HG02981 (cell line): ENCODE results near the gene QRICH1.
"Not testable (repeated sequence)": the region's sequence is repeated elsewhere in the genome, so short reads cannot be mapped to it uniquely, and the experiment has no call there.

Experiments
- ATAC-seq: cut with Tn5 transposase; IDR thresholded peaks from one replicate; pipeline ENCODE4 v1.9.1; 2021; ENCODE audit warnings: mild to moderate bottlenecking, moderate library complexity; ENCODE audit not compliant: unreplicated experiment

The QRICH1 gene

DNA sequence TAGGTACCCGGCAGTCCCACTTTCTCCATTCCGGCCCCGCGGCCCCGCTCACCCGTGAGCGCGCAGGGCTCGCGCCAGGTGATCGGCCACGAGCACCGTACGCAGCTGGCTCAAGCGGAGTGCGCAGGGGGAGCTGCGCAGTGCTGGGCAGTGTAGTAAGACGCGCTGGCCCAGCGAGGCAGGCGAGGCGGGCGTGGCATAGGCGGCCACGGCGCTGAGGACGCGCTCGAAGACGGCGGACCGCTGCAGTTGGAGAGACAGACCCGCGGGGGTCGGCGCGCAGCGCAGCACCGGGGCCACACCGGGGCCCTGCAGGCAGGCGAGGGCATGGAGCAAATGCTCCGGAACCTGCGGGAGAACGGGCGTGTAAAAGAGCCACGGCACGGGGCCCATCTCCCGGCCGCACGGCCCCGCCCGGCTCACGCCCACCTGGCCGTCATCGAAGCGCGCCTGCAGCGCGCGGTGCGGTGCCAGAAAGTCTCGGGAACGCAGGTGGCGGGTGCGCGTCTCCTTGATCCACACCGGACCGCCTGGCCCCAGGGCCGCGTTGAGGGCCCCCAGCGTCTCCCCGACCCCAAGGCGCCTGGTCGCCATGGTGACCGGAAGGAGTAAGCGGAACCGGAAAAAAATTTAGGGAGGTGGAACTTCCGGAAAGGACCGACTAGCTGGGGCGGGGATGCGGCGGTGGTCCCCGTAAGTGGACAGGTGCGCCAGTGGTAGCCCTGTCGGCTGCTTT is 75.7 kb downstream of the QRICH1 start, which contains the start of gene DALRD3:
Gene DALRD3, minus strand, starts transcription at position 610 of the 736 bp plus-strand sequence. Its CDS starts 16 bp downstream, at position 594.
- ATAC-seq: no peak

DNA sequence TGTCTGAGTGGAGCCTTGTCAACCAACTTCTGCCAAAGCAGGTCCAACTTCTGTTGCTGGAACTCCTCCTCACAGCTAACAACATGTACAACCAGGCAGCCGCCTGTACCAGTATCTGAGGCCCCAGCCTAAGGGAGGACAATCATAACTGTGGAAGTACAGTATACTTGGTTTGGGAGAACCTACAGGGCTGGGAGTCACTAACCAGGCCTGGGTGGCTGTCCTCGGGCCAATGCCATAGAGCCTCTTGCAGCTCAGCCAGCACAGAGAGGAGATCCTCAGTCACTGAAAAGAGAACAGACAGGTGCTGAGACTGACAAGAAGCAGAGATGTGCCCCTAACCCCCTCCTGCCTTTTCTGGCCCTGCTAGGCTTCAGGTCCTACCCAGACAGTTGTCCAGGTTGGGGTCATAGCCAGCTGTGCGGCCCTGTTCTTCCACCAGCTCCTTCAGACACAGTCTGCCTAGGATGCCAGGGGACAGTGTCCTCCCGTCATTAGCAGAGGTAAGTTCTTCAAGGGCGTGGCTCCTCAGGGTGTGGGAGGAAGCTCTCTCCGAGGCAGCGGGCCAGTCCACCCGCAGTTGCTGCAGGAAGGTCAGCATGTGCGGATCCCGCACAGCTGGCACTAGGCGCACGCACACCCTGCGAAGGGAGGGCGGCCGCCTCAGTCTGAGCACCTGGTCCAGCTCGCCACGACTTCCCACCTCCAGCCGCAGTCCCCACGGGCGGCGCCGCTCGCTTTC is 76.5 kb downstream of the QRICH1 start:
- no peak for ATAC-seq

DNA sequence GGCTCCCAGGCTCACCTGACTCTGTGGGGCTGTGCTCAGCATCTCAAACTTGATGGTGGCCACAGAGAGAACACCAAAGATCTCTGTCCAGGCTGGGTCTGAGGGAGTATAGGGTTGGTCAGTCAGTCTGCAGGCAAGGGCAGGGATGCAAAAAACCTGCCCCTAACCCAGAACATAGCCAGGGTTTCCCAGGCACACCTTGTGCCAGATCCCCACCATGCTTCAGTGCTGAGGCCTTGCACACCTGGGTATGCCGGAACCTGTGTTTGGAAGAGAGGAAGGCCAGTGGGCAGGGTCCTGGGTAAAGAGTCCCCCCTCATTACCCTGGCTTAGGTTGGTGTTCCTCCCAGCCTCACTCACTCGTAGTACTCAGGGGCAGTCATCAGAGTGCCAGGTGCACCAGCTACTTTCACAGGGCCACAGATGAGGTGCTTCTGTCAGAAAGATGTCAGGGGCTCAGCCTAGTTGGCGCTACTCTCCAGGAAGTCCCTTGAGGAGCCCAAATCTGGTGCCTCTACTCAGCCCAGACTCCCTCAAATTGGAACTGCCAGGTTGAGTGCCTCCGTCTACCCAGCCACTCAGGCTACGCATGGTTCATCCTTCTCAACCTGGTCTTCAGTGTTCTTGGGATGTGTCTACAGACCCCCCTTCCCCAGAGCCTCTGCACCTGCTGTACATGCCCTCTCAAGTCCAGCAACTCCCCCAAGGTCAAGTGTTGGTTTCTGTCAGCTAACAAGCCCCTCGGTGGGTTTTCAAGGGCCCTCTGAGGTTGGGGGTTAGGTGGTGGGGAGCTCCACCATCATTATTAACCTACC is 77.2 kb downstream of the QRICH1 start:
- no peak for ATAC-seq

GRCh38 chr3:49015765-49016164 is 78.1 kb downstream of the QRICH1 start:
- ATAC-seq: no peak

GRCh38 chr3:49015072-49015471 is 78.8 kb downstream of the QRICH1 start:
- no peak for ATAC-seq

DNA sequence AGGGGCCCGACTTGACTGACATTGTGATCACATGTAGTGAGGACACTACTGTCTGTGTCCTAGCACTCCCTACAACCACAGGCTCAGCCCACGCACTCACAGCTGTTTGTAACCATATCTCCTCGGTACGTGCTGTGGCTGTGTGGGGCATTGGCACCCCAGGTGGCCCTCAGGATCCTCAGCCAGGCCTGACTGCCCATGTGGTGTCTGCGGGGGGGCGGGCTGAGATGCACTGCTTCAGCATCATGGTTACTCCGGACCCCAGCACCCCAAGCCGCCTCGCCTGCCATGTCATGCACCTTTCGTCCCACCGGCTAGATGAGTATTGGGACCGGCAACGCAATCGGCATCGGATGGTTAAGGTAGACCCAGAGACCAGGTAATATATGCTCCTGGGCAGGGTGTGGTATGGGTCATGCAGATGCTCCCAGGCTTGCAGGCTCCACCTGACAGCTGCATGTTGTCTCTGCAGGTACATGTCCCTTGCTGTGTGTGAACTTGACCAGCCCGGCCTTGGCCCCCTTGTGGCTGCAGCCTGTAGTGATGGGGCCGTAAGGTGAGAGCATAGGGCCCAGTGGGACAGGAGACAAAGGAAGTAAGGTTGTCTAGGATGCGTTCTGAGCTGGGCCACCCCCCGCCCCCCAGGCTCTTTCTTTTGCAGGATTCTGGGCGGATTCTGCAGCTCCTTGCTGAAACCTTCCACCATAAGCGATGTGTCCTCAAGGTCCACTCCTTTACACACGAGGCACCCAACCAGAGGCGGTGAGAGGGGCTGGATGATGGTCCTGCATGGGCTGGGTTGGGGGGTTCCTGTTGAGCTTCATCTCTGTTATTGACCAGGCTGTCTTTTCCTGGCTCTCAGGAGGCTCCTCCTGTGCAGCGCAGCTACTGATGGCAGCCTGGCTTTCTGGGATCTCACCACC is 79.9 kb downstream of the QRICH1 start:
- ATAC-seq: no peak

- no peak for ATAC-seq
Measured at GRCh38 chr3:49013113-49013737, 80.6 kb downstream of the QRICH1 start.

DNA sequence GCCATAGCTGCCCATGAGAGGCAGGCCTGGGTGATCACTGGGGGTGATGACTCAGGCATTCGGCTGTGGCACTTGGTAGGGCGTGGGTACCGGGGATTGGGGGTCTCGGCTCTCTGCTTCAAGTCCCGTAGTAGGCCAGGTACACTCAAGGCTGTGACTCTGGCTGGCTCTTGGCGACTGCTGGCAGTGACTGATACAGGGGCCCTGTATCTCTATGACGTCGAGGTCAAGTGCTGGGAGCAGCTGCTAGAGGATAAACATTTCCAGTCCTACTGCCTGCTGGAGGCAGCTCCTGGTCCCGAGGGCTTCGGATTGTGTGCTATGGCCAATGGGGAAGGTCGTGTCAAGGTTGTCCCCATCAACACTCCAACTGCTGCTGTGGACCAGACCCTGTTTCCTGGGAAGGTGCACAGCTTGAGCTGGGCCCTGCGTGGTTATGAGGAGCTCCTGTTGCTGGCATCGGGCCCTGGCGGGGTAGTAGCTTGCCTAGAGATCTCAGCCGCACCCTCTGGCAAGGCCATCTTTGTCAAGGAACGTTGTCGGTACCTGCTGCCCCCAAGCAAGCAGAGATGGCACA is 81.3 kb downstream of the QRICH1 start:
- ATAC-seq: no peak

GRCh38 chr3:49009396-49009795 is 84.5 kb downstream of the QRICH1 start:
- ATAC-seq: no peak

DNA sequence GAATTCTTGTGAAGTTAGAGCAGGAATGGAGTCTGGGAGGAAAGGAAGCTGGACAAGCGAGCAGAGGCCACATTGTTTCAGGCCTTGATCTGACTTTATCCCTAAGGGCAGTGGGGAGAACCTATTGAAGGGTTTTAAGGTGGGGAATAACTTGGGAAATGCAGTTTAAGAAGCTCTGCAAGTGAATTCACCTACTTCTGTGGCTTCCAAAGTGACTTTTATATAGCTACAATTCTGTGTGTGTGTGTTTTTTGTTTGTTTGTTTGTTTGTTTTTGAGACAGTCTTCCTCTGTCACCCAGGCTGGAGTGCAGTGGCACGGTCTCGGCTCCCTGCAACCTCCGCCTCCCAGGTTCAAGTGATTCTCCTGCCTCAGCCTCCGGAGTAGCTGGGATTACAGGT is 85.2 kb downstream of the QRICH1 start:
- not testable (repeated sequence) for ATAC-seq

GRCh38 chr3:49007771-49008528 is 85.9 kb downstream of the QRICH1 start:
- peak; percentile 37 for ATAC-seq

DNA sequence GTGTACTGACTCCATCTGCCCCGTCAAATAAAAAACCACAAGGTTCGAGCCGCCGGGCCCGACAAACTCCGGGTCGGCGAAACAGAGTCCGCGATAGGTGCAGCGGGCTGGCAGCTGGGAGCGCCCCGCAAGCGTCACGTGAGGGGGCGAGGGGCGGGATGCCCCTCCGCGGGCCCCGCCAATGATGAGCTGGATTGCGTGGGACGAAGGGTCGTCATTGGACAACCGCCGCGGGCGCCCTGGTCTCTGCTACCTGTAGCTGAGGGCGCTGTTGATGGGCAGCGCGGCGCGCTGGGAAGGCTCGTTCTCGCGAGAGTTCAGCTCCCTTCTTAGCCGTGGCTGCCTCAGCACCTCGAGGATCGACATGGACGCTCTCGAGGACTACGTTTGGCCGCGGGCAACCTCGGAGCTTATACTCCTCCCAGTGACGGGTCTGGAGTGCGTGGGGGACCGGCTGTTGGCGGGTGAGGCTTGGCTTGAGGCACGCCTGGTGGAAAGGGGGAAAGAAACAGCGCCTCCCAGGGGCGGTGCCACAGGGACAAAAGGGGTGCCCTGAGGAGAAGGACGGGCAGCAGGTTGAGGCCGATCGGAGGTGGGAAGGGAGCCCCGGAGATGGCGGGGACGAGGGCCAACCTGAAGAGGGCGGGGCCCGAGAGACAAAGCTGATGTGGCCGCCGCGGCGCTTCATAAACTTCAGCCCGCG is 86.7 kb downstream of the QRICH1 start, which contains the start of gene WDR6:
Gene WDR6, plus strand, starts transcription at position 324 of the 703 bp plus-strand sequence. Its CDS starts 41 bp downstream, at position 365.
- peak; percentile 80 for ATAC-seq

DNA sequence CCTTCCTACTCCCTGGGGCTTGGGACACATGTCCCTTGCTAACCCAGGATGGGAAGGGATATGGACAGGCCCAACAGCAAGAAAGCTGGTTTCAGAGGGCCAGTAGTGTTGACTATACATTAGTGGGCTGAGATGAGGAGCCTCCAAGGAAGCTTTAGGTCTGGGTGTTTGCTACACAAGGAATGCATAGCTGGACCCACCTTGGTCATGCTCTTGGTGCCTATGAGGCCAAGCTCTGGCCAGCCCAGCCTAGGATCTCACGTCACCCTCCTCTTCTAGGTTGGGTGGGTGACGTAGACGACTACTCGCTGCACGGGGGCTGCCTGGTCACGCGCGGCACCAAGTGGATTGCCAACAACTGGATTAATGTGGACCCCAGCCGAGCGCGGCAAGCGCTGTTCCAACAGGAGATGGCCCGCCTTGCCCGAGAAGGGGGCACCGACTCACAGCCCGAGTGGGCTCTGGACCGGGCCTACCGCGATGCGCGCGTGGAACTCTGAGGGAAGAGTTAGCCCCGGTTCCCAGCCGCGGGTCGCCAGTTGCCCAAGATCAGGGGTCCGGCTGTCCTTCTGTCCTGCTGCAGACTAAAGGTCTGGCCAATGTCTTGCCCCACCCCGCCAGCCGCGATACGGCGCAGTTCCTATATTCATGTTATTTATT is 87.3 kb downstream of the QRICH1 start:
- no peak for ATAC-seq

DNA sequence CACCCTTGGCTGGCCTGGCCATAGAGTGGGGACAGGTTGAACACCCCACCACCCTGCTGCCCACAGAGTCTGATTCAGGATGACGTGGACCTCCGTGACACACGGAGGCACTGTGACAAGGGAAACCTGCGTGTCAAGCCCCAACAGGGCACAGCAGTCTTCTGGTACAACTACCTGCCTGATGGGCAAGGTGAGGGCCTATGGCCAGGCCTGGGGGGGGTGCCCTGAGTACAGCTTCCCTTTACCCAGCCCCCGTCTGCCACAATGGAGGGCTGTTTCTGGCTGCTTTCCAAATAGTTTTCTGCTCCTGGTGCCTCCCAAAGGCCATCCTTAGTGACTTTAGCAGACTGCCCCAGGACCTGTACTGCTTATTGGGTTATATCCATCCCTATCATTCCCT is 87.9 kb downstream of the QRICH1 start:
- ATAC-seq: no peak

GRCh38 chr3:49005303-49005680 is 88.6 kb downstream of the QRICH1 start:
- no peak for ATAC-seq

DNA sequence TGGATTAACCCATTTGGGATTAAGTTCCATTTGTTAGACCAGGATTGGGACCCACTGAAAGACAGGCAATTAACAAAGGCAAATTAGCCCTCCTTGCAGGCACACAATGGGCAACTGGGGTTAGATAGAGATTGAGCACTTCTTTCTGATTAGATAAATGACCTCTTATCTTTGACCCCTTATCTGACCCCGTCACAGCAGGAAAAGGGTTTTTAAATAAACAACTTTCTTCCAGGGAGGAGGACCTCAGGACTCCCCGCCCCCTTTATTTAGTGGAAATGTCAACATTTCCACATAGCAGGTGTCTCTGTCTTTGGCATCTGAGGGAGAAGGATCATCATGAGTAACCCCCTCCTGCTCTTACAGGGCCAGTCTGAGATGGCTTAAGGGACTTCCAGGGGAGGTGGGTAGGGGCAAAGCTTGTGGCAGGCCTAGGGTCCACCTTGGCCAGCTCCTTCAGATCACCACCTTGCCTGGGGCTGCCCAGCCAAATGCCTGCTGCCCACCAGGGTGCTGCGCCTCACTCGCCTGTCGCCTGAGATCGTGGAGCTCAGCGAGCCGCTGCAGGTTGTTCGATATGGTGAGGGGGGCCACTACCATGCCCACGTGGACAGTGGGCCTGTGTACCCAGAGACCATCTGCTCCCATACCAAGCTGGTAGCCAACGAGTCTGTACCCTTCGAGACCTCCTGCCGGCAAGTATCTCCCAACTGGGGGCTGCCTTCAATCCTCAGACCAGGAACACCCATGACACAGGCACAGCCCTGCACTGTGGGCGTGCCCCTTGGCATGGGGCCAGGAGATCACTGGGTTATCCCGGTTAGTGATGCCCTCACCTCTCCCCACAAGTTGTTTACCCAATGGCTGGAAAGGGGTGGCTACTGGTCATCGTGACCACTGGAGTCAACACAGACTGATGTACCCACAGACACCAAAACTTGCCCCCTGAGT is 89.2 kb downstream of the QRICH1 start:
- ATAC-seq: no peak
